Measurements from ENCODE around the gene SPPL3.

DNA sequence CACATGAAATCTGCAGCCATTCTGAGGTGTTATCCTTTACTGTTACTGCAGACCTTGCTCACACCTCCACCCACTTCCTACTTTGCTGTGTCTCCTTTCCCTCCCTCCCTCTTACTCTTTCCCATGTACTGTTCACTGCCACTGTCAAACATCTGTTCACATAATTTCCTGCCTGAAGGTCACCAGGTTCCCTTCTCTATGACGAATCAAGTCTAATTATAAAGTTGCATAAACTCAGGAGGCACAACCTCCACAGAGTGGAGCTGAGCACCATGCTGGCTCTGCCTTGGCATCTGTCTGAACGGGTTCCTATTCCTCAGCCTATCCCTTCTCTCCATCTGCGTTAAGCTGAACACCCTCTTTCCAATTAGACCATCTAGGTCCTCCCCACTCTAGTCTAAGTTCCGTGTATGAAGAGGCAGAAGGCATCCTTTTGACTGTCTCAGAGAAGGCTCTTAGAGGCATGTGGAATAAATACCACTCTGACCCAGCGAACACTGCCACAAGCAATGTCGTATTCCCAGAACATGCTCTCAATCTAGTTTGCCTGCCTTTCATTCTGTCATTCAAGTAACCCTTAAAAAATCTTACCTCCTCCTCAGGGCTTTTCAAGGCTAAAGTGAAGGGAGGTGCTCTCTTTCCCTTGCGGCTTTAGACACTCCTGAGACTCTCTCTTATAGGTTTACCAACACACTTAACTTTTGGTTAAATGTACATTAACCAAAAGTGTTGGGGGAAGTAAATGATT is 129.8 kb downstream of the SPPL3 start:
- TF ChIP-seq POLR2AphosphoS5 (IDR thresholded peaks at IDR 0.05; ENCODE audit: low read depth, low read length), result no peak
- TF ChIP-seq POLR2A (IDR thresholded peaks at IDR 0.05; ENCODE audit: low read depth, low read length), result no peak

Measured in GM12892 (cell line).